Heart left ventricle (tissue), 16 donors: Measurements from ENCODE around the gene EPG5. TPM values are rescaled to one million over a fixed set of nuclear protein-coding genes. Genes with fewer than 3 reads are reported as not detected.
"Not testable (repeated sequence)": the region's sequence is repeated elsewhere in the genome, so short reads cannot be mapped to it uniquely, and the experiment has no call there.

Experiments used
- ATAC-seq, 4 donors: fragments of 200-7000 bp; cut with Tn5 transposase; one replicate each; pipeline ENCODE4 v1.9.1; 2020 to 2022; ENCODE audit warnings: moderate library complexity in 4 of 4, mild to moderate bottlenecking in 3 of 4, moderate number of reproducible peaks in 1 of 4
- DNase-seq, 5 donors: peaks; one replicate each; pipeline ENCODE4 v3.0.0-alpha.2; 2020
- H3K27ac ChIP-seq, 12 donors: fragments of 200-600 bp; sonication (generic) in 4 of 12; one replicate each; pipeline versions ENCODE4 v1.5.0 to v1.8.0; 2016 to 2022; ENCODE audit warnings: mild to moderate bottlenecking in 2 of 12
- H3K27me3 ChIP-seq, 9 donors: fragments of 200-600 bp; sonication (generic) in 2 of 9; one replicate each; pipeline versions ENCODE4 v1.5.1 to v1.8.0; 2016 to 2022; ENCODE audit warnings: mild to moderate bottlenecking in 3 of 9
- H3K36me3 ChIP-seq, 9 donors: fragments of 200-600 bp; sonication (generic) in 2 of 9; one replicate each; pipeline versions ENCODE4 v1.5.0 to v1.8.0; 2018 to 2022; ENCODE audit warnings: mild to moderate bottlenecking in 2 of 9
- H3K4me1 ChIP-seq, 12 donors: fragments of 200-600 bp; sonication (generic) in 4 of 12; one replicate each; pipeline versions ENCODE4 v1.5.0 to v1.8.0; 2016 to 2022; ENCODE audit warnings: mild to moderate bottlenecking in 3 of 12
- H3K4me3 ChIP-seq, 12 donors: fragments of 200-600 bp; sonication (generic) in 4 of 12; one replicate each; pipeline versions ENCODE4 v1.5.0 to v1.8.0; 2017 to 2022; ENCODE audit warnings: mild to moderate bottlenecking in 9 of 12, moderate library complexity in 4 of 12
- H3K9me3 ChIP-seq, 12 donors: fragments of 200-600 bp; sonication (generic) in 4 of 12; one replicate each; pipeline versions ENCODE4 v1.5.0 to v1.8.0; 2016 to 2022; ENCODE audit warnings: mild to moderate bottlenecking in 1 of 12
- CTCF ChIP-seq, 12 donors: fragments of 200-600 bp; sonication (generic) in 4 of 12; IDR thresholded peaks; one replicate each; pipeline versions ENCODE4 v1.5.0 to v1.8.0; 2018 to 2022; ENCODE audit warnings: antibody characterized with exemption in 12 of 12, mild to moderate bottlenecking in 5 of 12
- POLR2A ChIP-seq, 2 donors: fragments of 450-650 bp; IDR thresholded peaks; one replicate each; pipeline ENCODE4 v1.6.1; 2017; ENCODE audit warnings: antibody characterized with exemption in 2 of 2, mild to moderate bottlenecking in 2 of 2, moderate library complexity in 2 of 2
- WGBS, 4 donors: extraction: QIAGEN DNeasy Blood & Tissue Kit in 2 of 4; methylation state at CpG; one replicate each; pipeline versions ENCODE4 v1.1.5 to v1.1.7; 2013 to 2018; 5-methylcytosine and 5-hydroxymethylcytosine counted together
- intact Hi-C, 10 donors: fragments of 100-400 bp; cut with DNase I; formaldehyde crosslinking; loops; one replicate each; pipeline versions ENCODE4 v1.11.1 to v1.14.2; 2022
- polyA plus RNA-seq, 2 donors: library from polyadenylated mRNA; stranded (reverse); fragments of 200-250 nt; gene quantifications; one replicate each; pipeline ENCODE4 v1.2.3, GENCODE V29; 2013
- total RNA-seq, 9 donors: library from RNA; depleted of rRNA in 2 of 9; stranded (reverse); fragments of >200 nt in 2 of 9; fragmentation: NEBNext Ultra II Directional in 3 of 9; extraction: Animal tissue kit (Norgen Biotek cat#: 25700) in 3 of 9; gene quantifications; one replicate each; pipeline versions ENCODE4 v1.1.0 to v1.2.4, GENCODE V29; 2016 to 2023
- donor health status: ischemic (EF 13 %, LVEDD 7.1; RV severe dilation, severe dysfunction).
- donor health status: healthy with polysubstance abuse.
- donor health status: DM: no; HTN: yes; CAD: no.
- donor health status: DM: no; HTN: no; CAD: no.
- donor health status: ischemic (EF 25% LVEDD 6.9; RV normal size, moderate dysfunction).
- donor health status: ischemic (EF 25% LVEDD 5.7; RV mildly dilated, moderate dysfunction).
- donor health status: healthy.
- donor health status: DM: yes; HTN: yes; CAD: no.
- donor health status: ischemic (EF 35%, LVEDD 5.7; RV mildly dilated, moderate dysfunction).
- donor health status: nonischemic (EF 11% LVEDD 7.7; RV severe dilation, severe dysfunction).
- donor health status: DM: yes; HTN: yes; CAD: no.
- donor health status: PGD.
- donor health status: ischemic (EF 29% LVEDD 5.4; RV normal size, mild dysfunction).
- donor health status: nonischemic (EF 23%, LVEDD 6.1; RV moderate dilation, normal function).

EPG5 gene
- total and polyA plus RNA-seq, 11 donors: 7.9 to 37.8 (median 23.5) TPM

- Histone ChIP-seq H3K4me1 (no peaks in the 10 kb centered on the region), H3K27me3 (no peaks in the 10 kb centered on the region), H3K9me3 (peaks cover 0 to 21% (median 0%) of the 10 kb centered on the region in 12 donors), H3K27ac (no peak overlapping the region), H3K36me3 (no peaks in the 10 kb centered on the region), H3K4me3 (no peak overlapping the region)
- intact Hi-C loops: no loop called here
- DNase-seq (no peak), ATAC-seq (no peak)
- WGBS, 4 donors: 69 to 83% (median 71%) methylated on average over 1 of the region's 1 CpG
- TF ChIP-seq CTCF (IDR thresholded peaks at IDR 0.05) (no peak), POLR2A (IDR thresholded peaks at IDR 0.05) (no peak)
Measured at GRCh38 chr18:45817543-45817942, 149.6 kb downstream of the EPG5 start.

- DNase-seq, H3K27me3 ChIP-seq, intact Hi-C loops, H3K36me3 ChIP-seq, H3K4me3 ChIP-seq, H3K4me1 ChIP-seq, ATAC-seq, H3K27ac ChIP-seq: not testable (repeated sequence)
- H3K9me3 ChIP-seq: peaks cover 0 to 21% (median 0%) of the 10 kb centered on the region in 12 donors
Measured at GRCh38 chr18:45814733-45815132, 152.4 kb downstream of the EPG5 start.

- H3K4me1 ChIP-seq, DNase-seq, intact Hi-C loops, H3K27ac ChIP-seq, H3K27me3 ChIP-seq, H3K36me3 ChIP-seq, ATAC-seq, H3K4me3 ChIP-seq: not testable (repeated sequence)
- peaks cover 0 to 29% (median 11%) of the 10 kb centered on the region in 12 donors for H3K9me3 ChIP-seq
- 49 to 56% (median 52%) methylated on average over 2 of the region's 2 CpGs for WGBS, 4 donors
- TF ChIP-seq CTCF (IDR thresholded peaks at IDR 0.05): peak in 5 of 12 donors; percentile 8 to 30 (median 10)
Measured at GRCh38 chr18:45807144-45807543, 160.0 kb downstream of the EPG5 start.

- no peak for ATAC-seq
- Histone ChIP-seq H3K4me1 (no peaks in the 10 kb centered on the region), H3K9me3 (peaks cover 0 to 29% (median 11%) of the 10 kb centered on the region in 12 donors), H3K27me3 (no peaks in the 10 kb centered on the region), H3K36me3 (no peaks in the 10 kb centered on the region), H3K27ac (no peak overlapping the region), H3K4me3 (no peak overlapping the region)
- intact Hi-C loops: no loop called here
- WGBS, 4 donors: 69 to 74% (median 70%) methylated on average over 2 of the region's 2 CpGs
- no peak for DNase-seq
- TF ChIP-seq POLR2A (IDR thresholded peaks at IDR 0.05) (no peak), CTCF (IDR thresholded peaks at IDR 0.05) (no peak)
Measured at GRCh38 chr18:45806226-45806625, 160.9 kb downstream of the EPG5 start.

GRCh38 chr18:45805551-45805950 lies 161.6 kb downstream of the EPG5 start:
- ATAC-seq: no peak
- Histone ChIP-seq H3K9me3 (peaks cover 0 to 29% (median 11%) of the 10 kb centered on the region in 12 donors), H3K27ac (no peak overlapping the region), H3K4me1 (no peaks in the 10 kb centered on the region), H3K36me3 (no peaks in the 10 kb centered on the region), H3K4me3 (no peak overlapping the region), H3K27me3 (no peaks in the 10 kb centered on the region)
- no peak for TF ChIP-seq POLR2A (IDR thresholded peaks at IDR 0.05)
- no peak for DNase-seq
- intact Hi-C loops: no loop called here
